SKM-1 treated with dmso at 0.1 percent for 144 hours (cell line): Measurements from ENCODE around the gene MFRP.
A peak's percentile ranks its signal among the peaks of the same experiment; 100 is the strongest.

Experiments
- DNase-seq: peaks from one replicate; lab custom pipeline; 2025; ENCODE audit not compliant: unreplicated experiment; lab: John Stamatoyannopoulos, UW

Gene MFRP

GRCh38 chr11:119373059-119373920 is 26.8 kb upstream of the MFRP start:
- no peak for DNase-seq

GRCh38 chr11:119372260-119373058 is 26.0 kb upstream of the MFRP start:
- DNase-seq, result no peak

DNA sequence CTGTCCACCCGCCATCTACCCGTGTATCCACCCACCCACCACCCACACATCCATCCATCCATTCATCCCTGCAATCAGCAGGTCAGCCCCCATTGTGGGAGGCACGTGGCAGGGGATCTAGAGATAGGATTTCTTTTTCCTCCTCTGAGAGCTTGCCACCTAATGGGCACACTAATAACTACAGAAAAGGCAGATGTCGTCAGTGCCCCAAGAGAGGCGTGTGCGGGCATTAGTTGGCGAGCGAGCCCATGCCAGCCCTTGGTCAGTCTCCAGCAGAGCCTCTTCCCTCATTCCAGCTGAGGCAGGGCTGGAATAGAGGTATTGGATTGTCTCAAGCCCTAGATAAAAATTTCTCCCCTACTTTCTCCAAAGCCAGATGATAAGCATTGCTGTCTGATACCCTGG is 25.3 kb upstream of the MFRP start:
- no peak for DNase-seq

DNA sequence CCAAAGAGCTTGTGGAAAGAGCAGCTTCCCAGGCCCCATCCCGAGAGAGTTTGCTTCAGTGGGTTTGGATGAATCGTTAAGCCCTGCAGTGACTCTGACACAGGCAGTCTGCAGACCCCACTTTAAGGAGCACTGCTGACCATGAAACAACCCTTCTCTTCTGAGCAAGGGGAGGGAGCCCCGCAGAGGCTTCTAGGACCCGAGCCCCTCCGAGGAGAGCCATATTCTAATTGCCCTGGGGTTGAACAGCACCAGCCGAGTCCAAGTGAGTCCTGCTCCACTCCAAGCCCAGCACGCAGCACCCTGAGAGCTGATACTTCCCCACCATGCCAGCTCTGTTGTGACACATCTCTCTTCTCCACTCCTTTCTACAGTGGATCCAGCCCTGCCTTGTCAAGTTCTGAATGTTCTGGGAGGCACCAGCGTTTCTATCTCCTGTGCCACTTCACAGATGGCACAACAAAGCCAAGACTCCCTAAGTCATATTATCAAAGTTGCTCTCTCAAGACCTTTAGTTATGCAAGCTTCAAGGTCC is 24.6 kb upstream of the MFRP start:
- DNase-seq, result no peak

DNA sequence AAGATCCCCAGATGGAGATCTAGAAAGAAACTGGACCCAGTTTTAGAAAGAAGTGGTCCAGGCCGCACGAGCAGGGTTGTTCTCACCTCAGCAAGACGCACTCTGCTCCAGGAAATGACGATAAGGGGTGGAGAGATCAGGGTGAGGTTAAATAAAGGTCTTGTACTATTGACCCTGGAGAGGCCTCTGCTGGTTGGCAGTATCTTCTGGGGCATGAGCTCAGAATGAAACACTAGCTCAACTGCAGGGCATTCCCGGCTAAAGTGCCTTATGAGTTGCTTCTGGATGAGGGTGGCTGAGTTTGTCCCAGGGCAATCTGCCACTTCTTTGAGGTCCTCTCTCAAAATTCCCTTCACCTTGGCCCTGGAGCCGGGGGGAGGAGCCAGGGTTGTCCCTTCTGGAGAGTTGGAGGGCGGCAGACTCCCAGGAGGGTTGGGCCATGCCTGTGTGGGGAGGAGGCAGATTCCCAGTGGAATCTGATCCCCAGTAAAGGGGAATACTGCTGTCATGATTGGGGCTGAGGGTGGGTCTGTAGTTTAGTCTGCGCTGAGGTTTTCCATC is 24.1 kb upstream of the MFRP start:
- no peak for DNase-seq

DNA sequence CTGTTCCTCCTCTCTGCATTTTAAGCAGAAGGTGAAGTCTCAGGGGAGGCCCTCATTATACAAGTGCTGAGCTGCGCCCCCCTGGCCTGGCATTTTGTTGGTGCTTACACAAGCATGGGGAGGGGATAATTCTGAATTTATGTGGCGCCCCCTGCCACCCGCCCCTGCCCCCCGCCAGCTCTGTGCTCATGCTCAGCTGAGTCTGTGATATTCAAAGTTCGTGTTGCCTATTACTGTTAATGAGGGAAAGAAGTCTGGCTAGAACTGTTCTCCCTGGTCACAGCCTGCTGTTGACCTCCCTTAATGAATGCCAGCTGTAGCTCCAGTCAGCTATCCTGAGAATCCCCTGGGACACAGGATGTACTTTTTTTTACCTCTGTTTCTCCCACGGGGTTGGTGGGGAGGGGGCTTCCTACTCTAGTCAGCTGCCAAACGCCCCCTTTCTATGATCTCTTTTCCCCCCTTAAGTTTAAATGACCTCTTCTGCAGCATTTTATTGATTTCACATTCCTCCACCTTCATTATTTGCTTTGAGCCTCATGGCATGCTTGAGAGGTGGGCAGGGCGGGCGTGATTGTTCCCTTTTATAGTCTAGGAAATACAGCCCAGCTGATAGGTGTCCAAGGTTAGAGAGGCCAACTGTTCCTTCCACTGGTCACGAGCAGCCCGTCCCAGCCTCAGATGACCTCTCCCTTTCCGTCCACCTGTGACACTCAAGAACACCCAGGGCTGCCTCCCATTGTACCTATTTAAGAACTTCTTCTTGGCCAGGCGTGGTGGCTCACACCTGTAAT is 22.8 kb upstream of the MFRP start:
- no peak for DNase-seq

GRCh38 chr11:119368121-119369034 is 21.9 kb upstream of the MFRP start:
- DNase-seq, result no peak

DNA sequence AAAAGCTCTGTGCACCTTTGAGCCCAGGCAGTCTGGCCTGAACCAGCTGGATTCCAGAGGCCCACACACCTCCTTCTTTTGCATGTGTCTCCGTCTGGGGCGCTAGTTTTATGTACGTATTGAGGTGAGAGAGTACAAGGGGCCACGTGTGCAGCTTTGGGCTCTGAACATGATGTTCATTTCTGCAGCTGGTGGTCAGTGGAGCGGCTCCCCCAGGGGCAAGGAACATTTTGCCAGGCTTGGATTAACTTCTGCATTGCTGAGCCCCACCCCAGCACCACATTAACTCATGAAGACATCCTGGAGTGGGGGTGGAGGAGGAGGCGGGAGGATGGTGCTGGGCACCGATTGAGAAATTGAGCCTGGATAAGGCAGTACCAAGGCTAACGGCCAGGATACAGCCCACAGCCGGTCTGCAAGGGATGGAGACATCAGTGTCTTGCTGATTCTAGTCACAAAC is 21.2 kb upstream of the MFRP start:
- DNase-seq, result peak; percentile 89

DNA sequence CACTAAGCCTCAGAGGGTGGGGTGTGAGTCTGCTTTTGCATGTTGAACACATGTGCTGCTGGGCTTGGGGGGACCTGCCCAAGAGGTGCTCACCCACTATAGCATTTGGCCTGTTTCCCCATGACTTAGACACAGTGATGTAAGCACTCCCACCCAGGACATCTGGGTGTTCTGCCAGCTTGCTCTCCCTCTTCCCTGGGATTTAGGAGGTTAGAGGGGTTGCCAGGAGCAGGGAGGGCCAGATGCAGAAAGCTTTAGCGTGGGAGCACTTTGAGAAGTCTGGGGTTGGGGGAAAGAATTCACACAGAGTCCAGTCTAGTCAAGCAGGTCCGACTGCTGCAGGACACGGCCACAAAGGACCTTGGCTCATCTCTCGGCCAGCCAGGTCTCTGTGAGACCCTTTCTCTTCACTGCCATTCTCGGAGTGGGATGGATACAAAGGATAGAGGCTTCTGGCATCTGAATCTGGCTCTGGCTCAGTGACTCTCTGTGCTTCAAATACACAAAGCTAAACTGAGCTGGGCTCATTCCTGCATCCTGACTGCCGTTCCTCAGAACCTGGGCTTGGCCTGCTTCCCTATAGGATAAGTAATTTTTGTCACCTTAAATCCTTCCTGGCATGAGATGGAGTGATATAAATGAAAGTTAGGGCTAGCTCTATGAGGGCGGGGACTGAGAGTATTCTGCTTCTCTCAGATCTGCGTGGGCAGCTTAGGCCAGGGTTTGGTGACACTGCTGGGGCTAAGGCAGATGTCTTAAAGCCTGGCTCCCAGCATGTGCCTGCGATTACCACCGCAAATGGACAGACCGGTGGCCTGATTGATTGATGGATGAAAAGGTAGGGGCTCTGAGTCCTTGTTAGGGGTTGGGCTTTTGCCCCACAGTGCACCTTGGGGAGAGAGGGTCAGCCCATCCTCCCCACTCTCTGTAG is 20.4 kb upstream of the MFRP start:
- DNase-seq, result no peak

GRCh38 chr11:119365071-119365591 is 18.6 kb upstream of the MFRP start:
- no peak for DNase-seq

DNA sequence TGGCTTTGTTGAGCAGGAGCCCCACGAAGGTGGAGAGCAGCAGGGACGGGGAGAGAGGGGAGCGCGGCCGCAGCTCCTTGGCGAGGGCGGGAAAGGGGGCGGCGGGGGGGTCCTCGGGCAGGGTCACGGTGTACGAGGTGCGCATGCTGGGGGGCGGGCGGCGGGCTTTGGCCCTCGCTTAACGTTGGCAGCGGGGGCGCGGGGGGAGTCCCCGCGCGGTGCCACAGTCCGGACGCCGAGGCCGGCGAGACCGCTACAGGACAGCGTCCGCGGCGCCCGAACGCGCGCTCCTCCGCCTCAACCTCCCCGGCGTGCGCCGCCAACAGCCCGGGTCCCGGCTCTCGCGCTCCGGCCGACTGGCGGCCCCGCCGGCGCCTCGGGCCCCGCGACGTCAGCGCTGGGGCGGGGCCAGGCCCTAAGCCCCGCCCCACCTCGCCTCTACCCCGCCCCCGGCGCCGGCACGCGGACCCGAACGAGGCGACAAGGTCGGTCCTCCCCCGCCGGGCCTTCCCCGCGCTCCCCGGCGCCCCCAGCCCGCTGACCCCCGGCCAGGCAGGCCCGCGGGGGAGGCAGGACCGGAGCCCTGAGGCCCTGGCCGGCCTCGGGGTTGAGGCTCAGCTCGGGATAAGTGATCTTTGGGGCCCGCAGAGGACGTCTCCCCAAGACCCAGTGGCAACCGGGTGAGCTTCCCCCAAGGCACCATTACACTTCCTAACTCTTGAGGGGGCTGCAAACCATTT is 17.5 kb upstream of the MFRP start:
- peak; percentile 62 for DNase-seq

DNA sequence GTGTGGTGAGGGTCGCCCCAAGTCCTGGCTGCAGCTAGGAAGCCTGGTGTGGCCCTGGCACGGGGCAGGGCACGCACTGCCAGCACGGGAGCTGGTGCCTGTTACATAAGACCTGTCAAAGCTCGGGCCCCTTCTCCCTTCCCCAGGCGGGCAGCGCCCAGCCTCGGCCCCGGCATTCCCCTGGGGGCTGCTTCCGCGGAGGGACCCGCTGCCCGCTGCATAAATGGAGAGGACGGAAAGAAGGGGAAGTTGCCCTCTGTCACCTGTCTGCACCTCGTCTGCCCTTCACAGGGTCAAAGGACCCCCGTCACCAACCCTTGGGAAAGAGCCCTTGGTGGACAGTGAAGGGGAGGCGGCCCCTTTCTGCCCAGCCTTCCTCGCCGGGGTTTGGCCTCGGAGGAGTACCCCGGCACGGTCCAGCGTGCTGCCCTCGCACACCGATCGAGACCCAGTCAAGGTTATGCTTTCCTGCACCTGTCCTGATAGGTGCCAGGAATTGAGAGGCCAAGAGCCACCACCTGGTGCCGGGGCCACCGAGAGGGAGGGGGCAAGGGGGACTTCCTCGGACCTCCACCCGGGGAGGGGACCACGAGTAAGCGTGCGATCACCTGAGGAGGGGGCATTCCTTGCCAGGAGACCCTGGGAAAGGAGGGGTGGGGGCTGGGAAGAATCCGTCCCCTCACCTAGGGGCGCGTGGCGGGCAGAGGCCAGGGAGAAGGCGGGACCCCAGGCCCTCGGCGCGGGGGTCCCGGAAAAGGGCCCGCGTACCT is 16.8 kb upstream of the MFRP start:
- no peak for DNase-seq

DNA sequence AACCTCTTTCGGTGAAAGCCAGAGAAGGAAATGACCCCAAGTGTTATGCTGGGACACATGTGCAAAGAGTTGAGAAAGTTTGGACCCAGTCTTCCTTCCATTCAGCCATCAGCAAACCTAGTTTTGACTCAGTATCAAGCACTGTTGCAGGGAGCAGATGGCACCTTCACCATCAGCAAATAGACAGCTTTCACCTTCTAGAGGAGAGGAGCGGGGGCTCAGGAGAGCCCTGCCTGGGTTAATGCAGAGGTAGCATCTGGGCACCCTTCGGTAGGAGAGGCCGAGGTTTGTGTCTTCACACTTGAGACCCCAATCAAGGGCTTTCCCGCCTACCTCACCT is 16.2 kb upstream of the MFRP start:
- DNase-seq, result no peak

- no peak for DNase-seq
Observed at GRCh38 chr11:119361941-119362725, 15.6 kb upstream of the MFRP start.

- peak; percentile 44 for DNase-seq
Observed at GRCh38 chr11:119361056-119361787, 14.7 kb upstream of the MFRP start.
